Measurements from ENCODE around the gene ASB3.
"Not testable (repeated sequence)": the region's sequence is repeated elsewhere in the genome, so short reads cannot be mapped to it uniquely, and the experiment has no call there.

The ASB3 gene

GRCh38 chr2:53668624-53669026 lies 118.1 kb downstream of the ASB3 start:
- no peak overlapping the region for H4K8ac ChIP-seq (ENCODE audit: low read length)
- H2BK5ac ChIP-seq (ENCODE audit: low read depth, low read length, poor library complexity, severe bottlenecking): no peak overlapping the region

GRCh38 chr2:53667130-53667529 lies 119.6 kb downstream of the ASB3 start:
- H3K79me1 ChIP-seq (replicated peaks; ENCODE audit: low read length, poor library complexity, severe bottlenecking); H3K23ac ChIP-seq (ENCODE audit: low read length in 2 of 2); H4K91ac ChIP-seq (ENCODE audit: low read length); H3K9me3 ChIP-seq (ENCODE audit: control insufficient read depth, low read length); H3K9ac ChIP-seq (ENCODE audit: low read length); H3K27me3 ChIP-seq (ENCODE audit: control insufficient read depth in 1 of 2, insufficient read depth in 1 of 2, low read length in 2 of 2); H2AFZ ChIP-seq (ENCODE audit: low read depth, low read length); H3K18ac ChIP-seq (ENCODE audit: low read depth in 1 of 2, low read length in 2 of 2); H3K4me1 ChIP-seq (ENCODE audit: control insufficient read depth, insufficient read depth, low read depth, low read length); H2BK5ac ChIP-seq (ENCODE audit: low read depth, low read length, poor library complexity, severe bottlenecking); H3K36me3 ChIP-seq (ENCODE audit: control insufficient read depth in 1 of 2, insufficient read depth in 2 of 2, low read depth in 1 of 2, low read length in 2 of 2); H2AK5ac ChIP-seq (ENCODE audit: low read length, severe bottlenecking); H2BK12ac ChIP-seq (ENCODE audit: low read length in 2 of 2); DNase-seq; H2BK120ac ChIP-seq (ENCODE audit: low read depth, low read length); H3K4me3 ChIP-seq (ENCODE audit: insufficient read depth in 1 of 2, low read depth in 1 of 2, low read length in 2 of 2); H3K14ac ChIP-seq (ENCODE audit: low read length in 2 of 2); H3K27ac ChIP-seq (ENCODE audit: low read length, poor library complexity, severe bottlenecking); H4K8ac ChIP-seq (ENCODE audit: low read length); H3K4me2 ChIP-seq (ENCODE audit: low read length, poor library complexity, severe bottlenecking); H3K4ac ChIP-seq (ENCODE audit: low read depth in 1 of 2, low read length in 2 of 2); H2BK15ac ChIP-seq (ENCODE audit: low read depth, poor library complexity, severe bottlenecking): not testable (repeated sequence)
- WGBS: 87% methylated on average over 3 of the region's 5 CpGs

More at GRCh38 chr2:53668624-53669026, 118.1 kb downstream of the ASB3 start:
- H3K27me3 ChIP-seq (ENCODE audit: control insufficient read depth in 1 of 2, insufficient read depth in 1 of 2, low read length in 2 of 2): no peaks in the 10 kb centered on the region
- H2BK120ac ChIP-seq (ENCODE audit: low read depth, low read length): no peak overlapping the region
- no peak overlapping the region for H4K91ac ChIP-seq (ENCODE audit: low read length)
- H2BK15ac ChIP-seq (ENCODE audit: low read depth, poor library complexity, severe bottlenecking): no peak overlapping the region
- no peak overlapping the region for H3K9ac ChIP-seq (ENCODE audit: low read length)
- no peak overlapping the region for H2AFZ ChIP-seq (ENCODE audit: low read depth, low read length)
- no peak overlapping the region for H3K4me2 ChIP-seq (ENCODE audit: low read length, poor library complexity, severe bottlenecking)
- H2AK5ac ChIP-seq (ENCODE audit: low read length, severe bottlenecking): no peak overlapping the region
- H3K4me1 ChIP-seq (ENCODE audit: control insufficient read depth, insufficient read depth, low read depth, low read length): no peaks in the 10 kb centered on the region
- H2BK12ac ChIP-seq (ENCODE audit: low read length in 2 of 2): no peak overlapping the region
- H3K18ac ChIP-seq (ENCODE audit: low read depth in 1 of 2, low read length in 2 of 2): no peak overlapping the region
- no peak overlapping the region for H3K4me3 ChIP-seq (ENCODE audit: insufficient read depth in 1 of 2, low read depth in 1 of 2, low read length in 2 of 2)
- no peak overlapping the region for H3K23ac ChIP-seq (ENCODE audit: low read length in 2 of 2)
- peaks cover under 1% of the 10 kb centered on the region for H3K9me3 ChIP-seq (ENCODE audit: control insufficient read depth, low read length)
- no peak for DNase-seq
- no peak overlapping the region for H3K14ac ChIP-seq (ENCODE audit: low read length in 2 of 2)
- H3K27ac ChIP-seq (ENCODE audit: low read length, poor library complexity, severe bottlenecking): no peak overlapping the region
- WGBS: 94% methylated on average over 3 of the region's 3 CpGs
- no peaks in the 10 kb centered on the region for H3K79me1 ChIP-seq (replicated peaks; ENCODE audit: low read length, poor library complexity, severe bottlenecking)
- H3K36me3 ChIP-seq (ENCODE audit: control insufficient read depth in 1 of 2, insufficient read depth in 2 of 2, low read depth in 1 of 2, low read length in 2 of 2): peaks cover 0 to 5% of the 10 kb centered on the region in 2 experiments
- no peak overlapping the region for H3K4ac ChIP-seq (ENCODE audit: low read depth in 1 of 2, low read length in 2 of 2)

- H3K27me3 ChIP-seq (ENCODE audit: control insufficient read depth in 1 of 2, insufficient read depth in 1 of 2, low read length in 2 of 2): no peaks in the 10 kb centered on the region
- no peak overlapping the region for H2AK5ac ChIP-seq (ENCODE audit: low read length, severe bottlenecking)
- H2BK120ac ChIP-seq (ENCODE audit: low read depth, low read length): no peak overlapping the region
- no peaks in the 10 kb centered on the region for H3K36me3 ChIP-seq (ENCODE audit: control insufficient read depth in 1 of 2, insufficient read depth in 2 of 2, low read depth in 1 of 2, low read length in 2 of 2)
- 97% methylated on average over 2 of the region's 2 CpGs for WGBS
- H3K4me1 ChIP-seq (ENCODE audit: control insufficient read depth, insufficient read depth, low read depth, low read length): no peaks in the 10 kb centered on the region
- H3K4me3 ChIP-seq (ENCODE audit: insufficient read depth in 1 of 2, low read depth in 1 of 2, low read length in 2 of 2): no peak overlapping the region
- H3K27ac ChIP-seq (ENCODE audit: low read length, poor library complexity, severe bottlenecking): no peak overlapping the region
- H2BK12ac ChIP-seq (ENCODE audit: low read length in 2 of 2): no peak overlapping the region
- H3K9ac ChIP-seq (ENCODE audit: low read length): no peak overlapping the region
- no peaks in the 10 kb centered on the region for H3K79me1 ChIP-seq (replicated peaks; ENCODE audit: low read length, poor library complexity, severe bottlenecking)
- no peak overlapping the region for H4K8ac ChIP-seq (ENCODE audit: low read length)
- H2BK5ac ChIP-seq (ENCODE audit: low read depth, low read length, poor library complexity, severe bottlenecking): no peak overlapping the region
- no peak overlapping the region for H3K23ac ChIP-seq (ENCODE audit: low read length in 2 of 2)
- H3K4me2 ChIP-seq (ENCODE audit: low read length, poor library complexity, severe bottlenecking): no peak overlapping the region
- no peak overlapping the region for H3K18ac ChIP-seq (ENCODE audit: low read depth in 1 of 2, low read length in 2 of 2)
- H2BK15ac ChIP-seq (ENCODE audit: low read depth, poor library complexity, severe bottlenecking): no peak overlapping the region
- H3K9me3 ChIP-seq (ENCODE audit: control insufficient read depth, low read length): peaks cover 3% of the 10 kb centered on the region
- H3K14ac ChIP-seq (ENCODE audit: low read length in 2 of 2): no peak overlapping the region
- no peak overlapping the region for H2AFZ ChIP-seq (ENCODE audit: low read depth, low read length)
- no peak overlapping the region for H4K91ac ChIP-seq (ENCODE audit: low read length)
- H3K4ac ChIP-seq (ENCODE audit: low read depth in 1 of 2, low read length in 2 of 2): no peak overlapping the region
- no peak for DNase-seq
Measured at GRCh38 chr2:53660886-53661285, 125.9 kb downstream of the ASB3 start.

GRCh38 chr2:53658474-53658873 lies 128.3 kb downstream of the ASB3 start:
- not testable (repeated sequence) for DNase-seq; H3K4ac ChIP-seq (ENCODE audit: low read depth in 1 of 2, low read length in 2 of 2); H4K91ac ChIP-seq (ENCODE audit: low read length); H3K23ac ChIP-seq (ENCODE audit: low read length in 2 of 2); H2BK5ac ChIP-seq (ENCODE audit: low read depth, low read length, poor library complexity, severe bottlenecking); H2AK5ac ChIP-seq (ENCODE audit: low read length, severe bottlenecking); H2BK12ac ChIP-seq (ENCODE audit: low read length in 2 of 2); H4K8ac ChIP-seq (ENCODE audit: low read length); H3K4me1 ChIP-seq (ENCODE audit: control insufficient read depth, insufficient read depth, low read depth, low read length); H2AFZ ChIP-seq (ENCODE audit: low read depth, low read length); H2BK15ac ChIP-seq (ENCODE audit: low read depth, poor library complexity, severe bottlenecking); H3K14ac ChIP-seq (ENCODE audit: low read length in 2 of 2); H3K9me3 ChIP-seq (ENCODE audit: control insufficient read depth, low read length); H2BK120ac ChIP-seq (ENCODE audit: low read depth, low read length); H3K4me3 ChIP-seq (ENCODE audit: insufficient read depth in 1 of 2, low read depth in 1 of 2, low read length in 2 of 2); H3K79me1 ChIP-seq (replicated peaks; ENCODE audit: low read length, poor library complexity, severe bottlenecking); H3K27me3 ChIP-seq (ENCODE audit: control insufficient read depth in 1 of 2, insufficient read depth in 1 of 2, low read length in 2 of 2); H3K27ac ChIP-seq (ENCODE audit: low read length, poor library complexity, severe bottlenecking); H3K9ac ChIP-seq (ENCODE audit: low read length); H3K36me3 ChIP-seq (ENCODE audit: control insufficient read depth in 1 of 2, insufficient read depth in 2 of 2, low read depth in 1 of 2, low read length in 2 of 2); H3K18ac ChIP-seq (ENCODE audit: low read depth in 1 of 2, low read length in 2 of 2); H3K4me2 ChIP-seq (ENCODE audit: low read length, poor library complexity, severe bottlenecking)
- WGBS: 99% methylated on average over 3 of the region's 4 CpGs
